Fibroblast of lung (primary cell): ENCODE measurements around the gene SLCO2B1. TPM values are rescaled to one million over a fixed set of nuclear protein-coding genes. Genes with fewer than 3 reads are reported as not detected.

Experiments used
- DNase-seq, 2 donors: peaks; one replicate each; pipeline versions ENCODE4 v3.0.0 to v3.0.0-alpha.2; 2010; ENCODE audit warnings: low read depth in 2 of 2
- H2AFZ ChIP-seq: 2 replicates; pipeline ENCODE4 v1.5.1; 2012; ENCODE audit warnings: low read length, control low read depth, inconsistent platforms
- H3K27ac ChIP-seq: 2 replicates; pipeline ENCODE4 v1.5.1; 2011; ENCODE audit warnings: low read length, control low read depth; ENCODE audit not compliant: insufficient read depth
- H3K27me3 ChIP-seq: 2 replicates; pipeline ENCODE4 v1.5.1; 2011; ENCODE audit warnings: mild to moderate bottlenecking, low read length; ENCODE audit not compliant: control insufficient read depth, insufficient read depth
- H3K36me3 ChIP-seq: 2 replicates; pipeline ENCODE4 v1.5.1; 2011; ENCODE audit warnings: low read length; ENCODE audit not compliant: control insufficient read depth, insufficient read depth
- H3K4me1 ChIP-seq: 2 replicates; pipeline ENCODE4 v1.5.1; 2011; ENCODE audit warnings: low read length; ENCODE audit not compliant: control insufficient read depth, insufficient read depth; ENCODE audit errors: extremely low read depth
- H3K4me2 ChIP-seq: 2 replicates; pipeline ENCODE4 v1.5.1; 2011; ENCODE audit warnings: low read length, control low read depth; ENCODE audit not compliant: insufficient read depth; ENCODE audit errors: extremely low read depth
- H3K4me3 ChIP-seq, 4 experiments: fragments of 200-600 bp in 1 of 4; sonication (generic) in 1 of 4; replicated peaks in 1 of 4; 2 replicates each; pipeline ENCODE4 v1.5.1; 2011 to 2016; ENCODE audit warnings: low read length in 4 of 4, low read depth in 3 of 4, mild to moderate bottlenecking in 3 of 4, control low read depth in 2 of 4, inconsistent platforms in 1 of 4, mixed read lengths in 1 of 4; ENCODE audit not compliant: insufficient read depth in 1 of 4; ENCODE audit errors: control extremely low read depth in 1 of 4
- H3K79me2 ChIP-seq: 2 replicates; pipeline ENCODE4 v1.5.1; 2012; ENCODE audit warnings: mild to moderate bottlenecking, low read length, inconsistent platforms; ENCODE audit not compliant: control insufficient read depth, insufficient read depth
- H3K9ac ChIP-seq: 2 replicates; pipeline ENCODE4 v1.5.1; 2011; ENCODE audit warnings: mild to moderate bottlenecking, low read length, control low read depth; ENCODE audit not compliant: insufficient read depth
- H3K9me3 ChIP-seq: 2 replicates; pipeline ENCODE4 v1.5.1; 2012; ENCODE audit warnings: low read depth, low read length; ENCODE audit not compliant: control insufficient read depth, insufficient read depth
- H4K20me1 ChIP-seq: 2 replicates; pipeline ENCODE4 v1.5.1; 2011; ENCODE audit warnings: low read length; ENCODE audit not compliant: control insufficient read depth, insufficient read depth; ENCODE audit errors: extremely low read depth
- EZH2 ChIP-seq: IDR thresholded peaks from 2 replicates; pipeline ENCODE4 v1.5.1; 2012; ENCODE audit warnings: low read length, control low read depth, mild to moderate bottlenecking; ENCODE audit errors: missing control alignments
- polyA plus RNA-seq, 2 donors: library from polyadenylated mRNA; depleted of rRNA in 1 of 2; stranded (reverse) in 1 of 2; unstranded in 1 of 2; fragments of >200 nt; gene quantifications; 2 replicates each; pipeline ENCODE4 v1.2.1, GENCODE V29; 2011 to 2012; ENCODE audit warnings: missing spikeins in 1 of 2
- total RNA-seq: library from RNA; depleted of rRNA; stranded (reverse); fragments of >200 nt; gene quantifications from 2 replicates; pipeline ENCODE4 v1.2.1, GENCODE V29; 2014
- TF ChIP-seq, protein P1 (sequence below), 2 donors: IDR thresholded peaks in 1 of 2; conservative IDR thresholded peaks in 1 of 2; 1 replicate in 1 of 2; 2 replicates in 1 of 2; pipeline ENCODE4 v1.5.1; 2011 to 2012; ENCODE audit warnings: low read length in 2 of 2, control low read depth in 1 of 2, inconsistent platforms in 1 of 2, low read depth in 1 of 2, mild to moderate bottlenecking in 1 of 2

SLCO2B1 gene
- total and polyA plus RNA-seq, 2 donors (not counting 1 experiment from before 2014, with no cell fraction given): not detected

DNA sequence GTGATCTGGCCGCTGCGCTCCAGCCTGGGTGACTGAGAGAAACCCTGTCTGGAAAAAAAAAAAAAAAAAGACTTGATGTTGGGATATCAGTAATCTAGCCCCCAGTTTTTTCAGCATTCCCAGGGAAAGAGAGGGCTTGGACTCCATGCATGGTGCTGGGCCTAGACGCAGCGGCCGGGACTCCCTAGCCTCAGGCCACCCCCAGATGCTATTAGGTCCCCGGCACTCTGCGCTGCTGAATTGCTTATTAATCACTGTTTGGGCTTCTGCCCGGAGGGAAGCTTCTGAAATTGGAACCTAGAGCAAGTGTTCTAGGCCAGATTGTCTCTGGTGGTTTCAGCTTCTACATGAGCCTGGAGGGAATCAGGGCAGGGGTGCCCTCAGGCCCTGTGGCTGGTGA lies 39.0 kb downstream of the SLCO2B1 start:
- no peak overlapping the region for H3K9ac ChIP-seq
- H3K4me3 ChIP-seq: no peak overlapping the region
- no peak overlapping the region for H3K4me2 ChIP-seq
- H3K36me3 ChIP-seq: no peaks in the 10 kb centered on the region
- no peaks in the 10 kb centered on the region for H4K20me1 ChIP-seq
- H3K27me3 ChIP-seq: no peaks in the 10 kb centered on the region
- no peak for DNase-seq
- TF ChIP-seq EZH2: no peak
- TF ChIP-seq, protein P1, sequence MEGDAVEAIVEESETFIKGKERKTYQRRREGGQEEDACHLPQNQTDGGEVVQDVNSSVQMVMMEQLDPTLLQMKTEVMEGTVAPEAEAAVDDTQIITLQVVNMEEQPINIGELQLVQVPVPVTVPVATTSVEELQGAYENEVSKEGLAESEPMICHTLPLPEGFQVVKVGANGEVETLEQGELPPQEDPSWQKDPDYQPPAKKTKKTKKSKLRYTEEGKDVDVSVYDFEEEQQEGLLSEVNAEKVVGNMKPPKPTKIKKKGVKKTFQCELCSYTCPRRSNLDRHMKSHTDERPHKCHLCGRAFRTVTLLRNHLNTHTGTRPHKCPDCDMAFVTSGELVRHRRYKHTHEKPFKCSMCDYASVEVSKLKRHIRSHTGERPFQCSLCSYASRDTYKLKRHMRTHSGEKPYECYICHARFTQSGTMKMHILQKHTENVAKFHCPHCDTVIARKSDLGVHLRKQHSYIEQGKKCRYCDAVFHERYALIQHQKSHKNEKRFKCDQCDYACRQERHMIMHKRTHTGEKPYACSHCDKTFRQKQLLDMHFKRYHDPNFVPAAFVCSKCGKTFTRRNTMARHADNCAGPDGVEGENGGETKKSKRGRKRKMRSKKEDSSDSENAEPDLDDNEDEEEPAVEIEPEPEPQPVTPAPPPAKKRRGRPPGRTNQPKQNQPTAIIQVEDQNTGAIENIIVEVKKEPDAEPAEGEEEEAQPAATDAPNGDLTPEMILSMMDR (conservative IDR thresholded peaks at IDR 0.05 in 1 of 2, IDR thresholded peaks at IDR 0.05 in 1 of 2; ENCODE audit: low read depth in 1 of 2, low read length in 2 of 2): no peak
- H3K4me1 ChIP-seq: no peaks in the 10 kb centered on the region
- no peak overlapping the region for H2AFZ ChIP-seq
- H3K79me2 ChIP-seq: no peaks in the 10 kb centered on the region
- H3K27ac ChIP-seq: no peak overlapping the region
- H3K9me3 ChIP-seq: no peaks in the 10 kb centered on the region

DNA sequence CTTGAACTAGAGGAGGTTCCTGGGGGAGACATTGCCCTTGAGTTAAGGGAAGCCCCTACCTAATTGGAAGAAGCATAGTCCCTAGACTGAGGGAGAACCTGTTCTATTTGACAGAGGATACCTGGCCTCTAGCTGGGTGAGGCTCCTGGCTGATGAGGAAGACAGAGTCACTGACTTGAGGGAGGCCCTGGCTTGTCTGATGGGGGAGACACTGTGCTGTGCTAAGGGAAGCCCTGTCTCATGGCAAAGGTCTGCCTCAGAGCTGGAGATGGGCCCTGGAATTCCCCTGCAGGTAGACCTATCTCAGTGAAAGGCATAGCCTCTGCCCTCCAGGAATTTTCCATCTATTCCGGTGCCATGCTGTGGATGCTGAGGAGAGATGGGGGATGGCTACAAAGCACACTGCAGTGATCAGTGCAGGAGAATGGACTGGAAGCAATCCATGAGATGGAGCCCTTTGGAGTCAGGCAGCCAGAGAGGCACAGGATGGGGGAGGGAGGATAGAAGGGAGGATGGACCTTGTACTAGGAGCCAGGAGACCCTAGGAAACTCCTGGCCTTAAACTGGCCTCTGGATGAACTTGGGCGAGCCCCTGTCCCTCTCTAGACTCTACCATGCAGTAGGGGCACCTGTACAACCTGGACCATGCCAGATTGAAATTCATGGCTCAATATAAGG lies 39.9 kb downstream of the SLCO2B1 start:
- Histone ChIP-seq H3K4me1 (no peaks in the 10 kb centered on the region), H3K4me3 (no peak overlapping the region), H3K9me3 (no peaks in the 10 kb centered on the region), H2AFZ (no peak overlapping the region), H3K9ac (no peak overlapping the region), H3K27ac (no peak overlapping the region), H3K4me2 (no peak overlapping the region), H3K36me3 (no peaks in the 10 kb centered on the region), H4K20me1 (no peaks in the 10 kb centered on the region), H3K27me3 (no peaks in the 10 kb centered on the region), H3K79me2 (no peaks in the 10 kb centered on the region)
- DNase-seq: no peak
- TF ChIP-seq, protein P1 (conservative IDR thresholded peaks at IDR 0.05 in 1 of 2, IDR thresholded peaks at IDR 0.05 in 1 of 2; ENCODE audit: low read depth in 1 of 2, low read length in 2 of 2): no peak
- no peak for TF ChIP-seq EZH2

DNA sequence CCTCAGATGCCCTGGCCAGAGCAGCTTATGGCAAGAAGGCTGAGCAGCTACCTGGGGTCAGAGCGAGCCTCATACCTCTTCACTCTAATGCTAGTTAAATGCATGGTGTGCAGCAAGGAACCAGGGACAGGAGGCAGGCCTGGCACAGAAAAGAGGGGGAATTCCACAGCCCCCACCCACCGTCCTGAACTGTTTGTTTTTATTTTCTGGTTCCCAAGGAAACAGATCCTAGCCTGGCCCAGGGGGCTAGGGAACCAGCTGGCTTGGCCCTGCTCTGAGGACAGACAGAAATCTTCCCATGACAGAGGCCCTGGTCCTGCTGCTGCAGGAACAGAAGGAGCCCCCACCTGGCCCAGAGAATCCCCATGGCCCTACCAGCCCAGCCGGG lies 40.4 kb downstream of the SLCO2B1 start:
- H3K4me3 ChIP-seq: no peak overlapping the region
- H2AFZ ChIP-seq: no peak overlapping the region
- H4K20me1 ChIP-seq: no peaks in the 10 kb centered on the region
- TF ChIP-seq, protein P1 (conservative IDR thresholded peaks at IDR 0.05 in 1 of 2, IDR thresholded peaks at IDR 0.05 in 1 of 2; ENCODE audit: low read depth in 1 of 2, low read length in 2 of 2): no peak
- no peak for TF ChIP-seq EZH2
- no peaks in the 10 kb centered on the region for H3K36me3 ChIP-seq
- H3K27ac ChIP-seq: no peak overlapping the region
- no peaks in the 10 kb centered on the region for H3K27me3 ChIP-seq
- H3K4me2 ChIP-seq: no peak overlapping the region
- H3K79me2 ChIP-seq: no peaks in the 10 kb centered on the region
- no peaks in the 10 kb centered on the region for H3K9me3 ChIP-seq
- no peak overlapping the region for H3K9ac ChIP-seq
- no peak for DNase-seq
- no peaks in the 10 kb centered on the region for H3K4me1 ChIP-seq
